IMR-90 (cell line): ENCODE results near the gene ZNF775.

Experiments
- CTCF ChIP-seq: conservative IDR thresholded peaks from 2 replicates; pipeline ENCODE4 v1.5.1; 2012; ENCODE audit warnings: mild to moderate bottlenecking, low read depth, low read length, improper control_type of control experiment
- FOS ChIP-seq: fragments of 150-350 bp; IDR thresholded peaks from 2 replicates; pipeline ENCODE4 v1.6.1; 2016; ENCODE audit warnings: low read depth, low read length

- TF ChIP-seq CTCF (no peak), FOS (no peak)
Observed at GRCh38 chr7:150400788-150401423, 21.8 kb downstream of the ZNF775 start.
